HuH-7.5 (cell line): ENCODE measurements around the gene SH3PXD2B.
"Not testable (repeated sequence)": the region's sequence is repeated elsewhere in the genome, so short reads cannot be mapped to it uniquely, and the experiment has no call there.

Experiments used
- DNase-seq: peaks from one replicate; pipeline ENCODE4 v3.0.0; 2011; ENCODE audit warnings: low spot score

Gene SH3PXD2B

GRCh38 chr5:172336676-172337285, 117.5 kb downstream of the SH3PXD2B start:
- no peak for DNase-seq

GRCh38 chr5:172336264-172336663, 118.1 kb downstream of the SH3PXD2B start:
- no peak for DNase-seq

DNA sequence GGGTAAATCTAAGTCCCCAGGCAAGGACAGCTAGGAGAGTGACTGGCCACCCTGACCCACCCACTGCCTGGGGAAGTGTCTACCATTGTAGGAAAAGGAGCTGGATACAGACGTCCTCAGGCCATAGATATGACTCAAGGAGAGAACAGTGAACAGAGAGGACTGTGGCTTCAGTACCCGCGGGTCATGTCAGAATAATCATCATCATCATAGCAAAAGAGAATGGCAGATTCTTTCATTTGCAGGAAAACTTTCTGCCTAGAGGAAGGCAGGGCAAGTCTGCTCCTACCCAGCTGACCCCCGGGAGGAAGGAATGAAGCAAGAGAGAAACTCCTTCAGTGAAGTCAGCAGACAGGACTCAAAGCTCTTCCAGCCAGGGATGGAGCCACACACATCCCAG, 118.6 kb downstream of the SH3PXD2B start:
- no peak for DNase-seq

DNA sequence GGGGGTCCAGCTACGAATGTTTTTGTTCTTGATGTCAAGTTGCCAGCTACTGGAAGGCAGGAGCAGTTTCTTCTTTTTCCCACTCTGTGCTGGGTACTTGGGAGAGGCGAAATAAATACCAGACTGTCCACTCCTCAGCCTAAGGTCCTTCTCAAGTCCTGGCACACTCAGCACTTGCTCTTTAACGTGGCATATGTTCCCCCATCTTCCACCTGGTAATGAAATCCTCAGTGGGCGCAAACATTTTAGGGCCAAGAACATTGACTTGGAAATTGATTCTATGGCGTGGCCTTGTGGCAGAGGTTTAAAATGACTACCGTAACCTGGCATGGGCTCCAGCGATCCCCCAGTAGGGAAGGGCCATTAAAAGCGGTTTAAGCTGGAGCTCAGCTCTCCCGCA, 119.7 kb downstream of the SH3PXD2B start:
- no peak for DNase-seq

GRCh38 chr5:172334196-172334595, 120.1 kb downstream of the SH3PXD2B start:
- no peak for DNase-seq

DNA sequence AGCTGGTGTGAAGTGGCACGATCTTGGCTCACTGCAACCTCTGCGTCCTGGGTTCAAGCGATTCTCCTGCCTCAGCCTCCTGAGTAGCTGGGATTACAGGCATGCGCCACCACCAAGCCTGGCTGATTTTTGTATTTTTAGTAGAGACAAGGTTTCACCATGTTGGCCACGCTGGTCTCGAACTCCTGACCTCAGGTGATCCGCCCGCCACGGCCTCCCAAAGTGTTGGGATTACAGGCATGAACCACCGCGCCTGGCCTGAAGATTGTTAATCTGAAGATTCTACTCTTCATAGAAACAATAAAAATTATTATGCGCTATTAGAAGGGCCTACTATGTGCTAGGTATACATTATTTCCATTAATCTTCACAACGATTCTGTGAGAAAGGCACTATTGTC, 127.4 kb downstream of the SH3PXD2B start:
- DNase-seq = not testable (repeated sequence)

DNA sequence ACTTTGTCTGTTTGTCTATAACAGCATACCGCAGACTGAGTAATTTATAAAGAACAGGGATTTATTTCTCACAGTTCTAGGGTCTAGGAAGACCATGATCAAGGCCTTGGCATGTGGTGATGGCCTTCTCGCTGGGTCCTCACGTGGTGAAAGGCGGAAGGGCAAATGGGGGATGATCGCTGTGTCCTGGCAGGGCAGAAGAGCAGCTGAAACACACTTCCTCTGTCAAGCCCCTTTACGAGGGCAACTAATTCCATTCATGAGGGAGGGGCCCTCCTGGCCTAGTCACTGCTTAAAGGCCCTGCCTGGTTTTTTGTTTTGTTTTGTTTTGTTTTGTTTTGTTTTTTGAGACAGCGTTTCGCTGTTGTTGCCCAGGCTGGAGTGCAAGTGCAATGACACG, 128.9 kb downstream of the SH3PXD2B start:
- DNase-seq = no peak

GRCh38 chr5:172322028-172322965, 132.0 kb downstream of the SH3PXD2B start:
- no peak for DNase-seq

- no peak for DNase-seq
These were observed 132.7 kb downstream of the SH3PXD2B start for GRCh38 chr5:172321593-172321992.

DNA sequence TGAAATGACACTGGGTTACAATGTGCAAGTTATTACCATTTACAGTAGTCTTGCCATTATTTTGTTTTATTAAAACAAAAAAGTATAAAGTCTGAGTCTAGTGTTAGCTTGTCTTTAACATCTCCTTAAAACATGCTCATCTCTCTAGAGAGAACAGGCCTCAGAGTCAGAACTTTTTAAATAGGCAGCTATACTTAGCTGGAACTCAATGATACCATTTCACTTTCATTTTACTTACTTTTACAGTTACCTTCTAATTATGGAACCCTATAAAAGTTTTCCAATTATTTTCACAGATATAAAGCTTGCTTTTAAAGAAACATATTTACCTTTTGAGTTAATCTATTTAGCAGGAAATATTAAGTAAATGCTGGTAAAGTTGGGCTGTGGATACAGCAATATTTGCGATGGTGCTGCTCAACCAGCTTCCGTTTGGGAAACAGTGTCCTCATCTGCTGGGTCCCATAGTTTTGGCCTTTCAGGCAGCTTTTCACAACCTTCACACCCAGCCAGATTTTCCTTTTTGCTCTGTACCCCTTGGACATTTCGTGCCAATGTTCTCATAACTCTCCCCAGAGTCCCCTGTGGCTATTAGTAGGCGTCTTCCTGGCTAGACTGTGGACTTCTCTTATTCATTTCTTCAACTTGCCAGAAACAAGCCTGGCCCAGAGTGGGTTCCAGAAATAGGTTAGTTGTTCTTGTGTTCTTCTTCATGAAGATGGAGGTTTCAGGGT, 134.4 kb downstream of the SH3PXD2B start:
- DNase-seq = no peak

DNA sequence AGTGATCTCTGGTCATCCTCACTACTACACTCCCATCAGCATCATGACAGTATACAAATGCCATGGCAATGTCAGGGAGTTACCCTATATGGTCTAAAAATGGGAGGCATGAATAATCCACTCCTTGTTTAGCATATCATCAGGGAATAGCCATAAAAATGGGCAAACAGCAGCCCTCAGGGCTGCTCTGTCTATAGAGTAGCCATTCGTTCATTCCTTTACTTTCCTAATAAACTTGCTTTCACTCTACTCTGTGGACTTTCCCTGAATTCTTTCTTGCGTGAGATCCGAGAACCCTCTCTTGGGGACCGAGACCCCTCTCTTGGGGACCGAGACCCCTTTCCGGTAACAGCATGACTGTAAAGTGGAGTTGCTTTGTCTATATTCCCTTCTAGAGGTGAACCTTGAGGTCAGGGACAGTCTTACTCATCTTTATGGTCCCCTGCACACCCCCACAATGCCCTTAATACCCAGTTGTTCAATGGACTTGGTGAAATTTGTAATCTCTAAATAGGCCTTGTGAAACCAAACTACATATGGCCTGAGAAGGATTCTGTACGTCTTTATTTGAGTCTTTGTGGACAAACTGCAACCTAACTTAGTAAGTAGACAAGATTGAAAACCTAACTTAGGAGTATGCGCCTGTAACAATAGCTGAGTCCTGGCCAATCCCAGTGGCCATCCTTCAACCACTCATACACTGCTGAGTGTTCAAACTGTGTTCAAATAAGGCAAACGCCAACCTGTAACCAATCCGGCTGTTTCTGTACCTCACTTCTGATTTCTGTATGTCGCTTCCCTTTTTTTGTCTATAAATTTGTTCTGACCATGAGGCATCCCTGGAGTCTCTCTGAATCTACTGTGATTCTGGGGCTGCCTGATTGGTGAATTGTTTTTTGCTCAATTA, 138.5 kb downstream of the SH3PXD2B start:
- DNase-seq = no peak

DNA sequence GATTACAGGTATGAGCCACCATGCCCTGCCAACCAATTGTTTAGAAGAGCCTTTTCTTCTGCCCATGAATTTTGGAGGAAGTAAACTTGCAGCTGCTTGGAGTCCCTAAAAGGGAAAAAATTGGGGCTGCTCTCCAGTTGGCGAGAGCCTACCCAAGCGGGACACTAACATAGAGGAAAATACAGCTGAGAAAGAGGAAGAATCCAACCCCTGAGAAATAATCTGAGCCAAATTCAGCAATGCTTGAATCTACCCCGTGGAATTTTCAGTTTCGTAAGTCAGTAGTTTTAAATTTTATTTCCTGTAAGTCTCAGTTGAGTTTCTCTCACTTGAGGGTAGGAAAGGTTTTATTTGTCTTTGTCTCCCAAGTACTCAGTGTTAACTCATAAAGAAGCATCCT, 140.4 kb downstream of the SH3PXD2B start:
- DNase-seq = no peak

- DNase-seq = no peak
These were observed 142.0 kb downstream of the SH3PXD2B start for GRCh38 chr5:172312286-172312685.

DNA sequence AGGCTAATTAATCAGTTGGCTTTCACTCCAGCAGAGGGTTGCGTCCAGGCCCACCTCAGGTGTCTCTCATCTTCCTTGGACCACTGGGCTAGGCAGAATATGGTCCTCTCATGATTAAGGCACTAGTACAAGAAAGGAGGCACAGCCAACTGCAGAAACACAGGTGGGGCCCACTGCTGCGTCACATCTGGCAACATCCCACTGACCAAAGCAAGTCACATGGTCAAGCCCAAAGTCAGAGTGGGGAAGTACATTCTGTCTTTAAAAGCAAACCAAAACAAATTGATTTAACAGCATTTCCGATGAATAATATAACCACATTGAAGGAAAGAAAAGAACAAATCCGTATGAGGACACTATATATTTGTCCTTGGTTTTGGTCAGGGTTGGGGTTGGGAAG, 142.7 kb downstream of the SH3PXD2B start:
- DNase-seq = no peak

GRCh38 chr5:172311026-172311425, 143.3 kb downstream of the SH3PXD2B start:
- no peak for DNase-seq

DNA sequence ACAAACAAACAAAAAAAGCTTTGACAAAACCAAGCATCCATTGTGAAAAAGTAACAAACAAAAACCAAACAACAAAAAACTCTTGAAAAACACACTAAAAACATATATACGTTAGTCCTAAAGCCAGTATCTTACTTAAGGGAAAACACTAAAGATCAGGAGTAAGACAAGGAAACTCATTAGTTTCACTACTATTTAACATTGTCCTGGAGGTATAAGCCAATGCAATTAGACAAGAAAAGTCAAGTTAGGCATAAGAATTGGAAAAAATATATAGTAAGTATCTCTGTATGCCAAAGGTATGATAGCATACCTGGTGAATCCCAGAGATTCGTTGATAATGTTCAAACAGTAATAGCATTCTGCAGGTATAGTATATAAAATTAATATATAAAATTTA, 148.9 kb downstream of the SH3PXD2B start:
- DNase-seq = no peak

DNA sequence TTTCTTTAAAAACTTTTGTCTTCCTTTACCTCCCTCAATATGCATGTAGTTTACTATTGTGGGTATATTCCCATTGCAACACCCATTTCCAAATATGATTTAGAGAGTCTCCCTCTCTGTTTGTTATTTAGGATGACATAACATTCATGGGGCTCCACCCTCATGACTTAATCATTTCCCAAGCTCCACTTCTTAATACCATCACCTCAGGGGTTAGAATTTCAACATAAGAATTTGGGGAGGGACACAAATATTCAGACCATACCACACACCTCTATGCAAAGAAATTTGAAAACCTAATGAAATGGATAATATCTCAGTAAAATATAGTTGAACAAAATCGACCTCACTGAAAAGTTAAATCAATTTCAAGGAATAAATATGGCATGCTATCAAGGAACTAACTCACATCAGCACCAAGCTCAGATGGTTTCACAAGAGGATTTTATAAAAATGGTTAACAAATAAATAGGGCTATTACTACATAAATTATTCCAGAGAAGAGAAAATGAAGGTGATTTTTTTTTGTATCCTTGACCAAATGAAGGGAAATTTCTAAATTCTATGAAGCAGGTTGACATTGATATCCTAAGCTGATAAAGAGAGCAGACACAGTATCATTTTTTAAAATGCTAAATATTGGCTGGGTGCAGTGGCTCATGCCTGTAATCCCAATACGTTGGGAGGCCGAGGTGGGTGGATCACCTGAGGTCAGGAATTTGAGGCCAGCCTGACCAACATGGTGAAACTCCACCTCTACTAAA, 150.6 kb downstream of the SH3PXD2B start:
- DNase-seq = no peak

GRCh38 chr5:172303162-172303561, 151.2 kb downstream of the SH3PXD2B start:
- DNase-seq = no peak

DNA sequence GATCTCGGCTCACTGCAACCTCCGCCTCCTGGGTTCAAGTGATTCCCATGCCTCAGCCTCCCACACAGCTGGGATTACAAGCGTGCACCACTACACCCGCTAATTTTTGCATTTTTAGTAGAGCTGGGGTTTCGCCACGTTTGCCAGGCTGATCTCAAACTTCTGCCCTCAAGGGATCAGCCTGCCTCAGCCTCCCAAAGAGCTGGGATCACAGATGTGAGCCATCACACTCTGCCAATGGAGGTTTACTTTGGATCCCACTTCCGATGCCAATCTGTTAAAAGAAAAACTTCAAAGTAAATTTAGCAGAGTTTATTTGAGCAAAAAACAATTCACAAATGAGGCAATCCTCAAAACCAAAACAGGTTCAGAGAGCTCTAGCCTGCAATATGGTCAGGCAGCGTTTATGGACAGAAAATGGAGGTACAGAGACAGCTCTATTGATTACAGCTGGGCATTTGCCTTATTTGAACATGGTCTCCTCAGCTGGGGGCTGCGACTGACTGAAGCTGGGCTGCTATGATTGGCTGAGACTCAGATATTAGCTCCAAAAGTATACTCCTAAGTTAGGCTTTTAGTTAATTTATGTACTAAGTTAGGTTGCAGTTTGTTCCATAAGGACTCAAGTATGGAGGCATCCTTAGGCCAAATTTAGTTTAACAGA, 152.1 kb downstream of the SH3PXD2B start:
- no peak for DNase-seq

DNA sequence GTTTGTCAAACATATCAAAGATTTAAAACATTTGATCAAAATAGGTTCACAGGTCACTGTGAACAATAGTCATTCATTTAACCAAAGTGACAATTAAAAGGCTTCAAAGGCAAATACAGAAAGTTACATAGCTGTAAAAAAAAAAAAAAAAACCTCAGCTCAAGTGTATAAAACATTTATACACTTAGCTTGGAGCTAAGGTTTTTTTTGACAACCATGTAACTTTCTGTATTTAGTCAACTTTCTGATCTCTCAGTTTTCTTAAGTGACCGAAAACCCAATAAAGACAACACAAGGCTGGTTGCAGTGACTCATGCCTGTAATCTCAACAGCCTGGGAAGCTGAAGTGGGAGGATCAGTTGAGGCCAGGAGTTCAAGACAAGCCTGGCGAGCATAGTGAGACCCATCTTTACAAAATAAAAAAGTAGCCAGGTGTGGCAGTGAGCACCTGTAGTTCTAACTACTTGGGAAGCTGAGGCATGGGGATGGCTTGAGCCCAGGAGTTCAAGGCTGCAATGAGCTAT, 154.3 kb downstream of the SH3PXD2B start:
- no peak for DNase-seq
